ENCODE data around the gene IFNL3.
A peak's percentile ranks its signal among the peaks of the same experiment; 100 is the strongest.
"Not testable (repeated sequence)": the region's sequence is repeated elsewhere in the genome, so short reads cannot be mapped to it uniquely, and the experiment has no call there.

IFNL3 gene

GRCh38 chr19:39253374-39254149 lies 8.8 kb upstream of the IFNL3 start:
- DNase-seq (ENCODE audit: low spot score): no peak

GRCh38 chr19:39252458-39252857 lies 7.7 kb upstream of the IFNL3 start:
- DNase-seq (ENCODE audit: low spot score): no peak

- DNase-seq (ENCODE audit: low spot score): no peak
These were observed 7.0 kb upstream of the IFNL3 start for GRCh38 chr19:39251846-39252245.

GRCh38 chr19:39251081-39251480 lies 6.3 kb upstream of the IFNL3 start:
- no peak for DNase-seq (ENCODE audit: low spot score)

GRCh38 chr19:39248806-39249205 lies 4.0 kb upstream of the IFNL3 start, which contains the start of gene IFNL4:
Gene IFNL4 (minus strand): TSS chr19:39248856.
- DNase-seq (ENCODE audit: low spot score): no peak

GRCh38 chr19:39247701-39248664 lies 3.2 kb upstream of the IFNL3 start:
- peak; percentile 56 for DNase-seq (ENCODE audit: low spot score)

- DNase-seq (ENCODE audit: low spot score): peak; percentile 39
These were observed 2.3 kb upstream of the IFNL3 start for GRCh38 chr19:39246951-39247669.

- DNase-seq (ENCODE audit: low spot score): not testable (repeated sequence)
These were observed 360 bp upstream of the IFNL3 start for GRCh38 chr19:39245166-39245565.

GRCh38 chr19:39243741-39244140 lies 1.1 kb downstream of the IFNL3 start:
- DNase-seq (ENCODE audit: low spot score): not testable (repeated sequence)

GRCh38 chr19:39240421-39240820 lies 4.4 kb downstream of the IFNL3 start:
- no peak for DNase-seq (ENCODE audit: low spot score)

- no peak for DNase-seq (ENCODE audit: low spot score)
These were observed 5.9 kb downstream of the IFNL3 start for GRCh38 chr19:39238944-39239343.

GRCh38 chr19:39238209-39238608 lies 6.6 kb downstream of the IFNL3 start:
- no peak for DNase-seq (ENCODE audit: low spot score)

- DNase-seq (ENCODE audit: low spot score): no peak
These were observed 7.3 kb downstream of the IFNL3 start for GRCh38 chr19:39237200-39238184.

GRCh38 chr19:39236527-39236926 lies 8.3 kb downstream of the IFNL3 start:
- no peak for DNase-seq (ENCODE audit: low spot score)

- no peak for DNase-seq (ENCODE audit: low spot score)
These were observed 12.1 kb downstream of the IFNL3 start for GRCh38 chr19:39232708-39233107.

- no peak for DNase-seq (ENCODE audit: low spot score)
These were observed 14.6 kb downstream of the IFNL3 start for GRCh38 chr19:39230096-39230764.

- DNase-seq (ENCODE audit: low spot score): no peak
These were observed 19.9 kb downstream of the IFNL3 start for GRCh38 chr19:39224910-39225309.

- peak; percentile 63 for DNase-seq (ENCODE audit: low spot score)
These were observed 21.0 kb downstream of the IFNL3 start for GRCh38 chr19:39223703-39224279.

GRCh38 chr19:39219108-39219507 lies 25.7 kb downstream of the IFNL3 start:
- not testable (repeated sequence) for DNase-seq (ENCODE audit: low spot score)
